ENCODE measurements around the gene SPATA2. TPM values are rescaled to one million over a fixed set of nuclear protein-coding genes. Genes with fewer than 3 reads are reported as not detected.
A peak's percentile ranks its signal among the peaks of the same experiment; 100 is the strongest.
"Not testable (repeated sequence)": the region's sequence is repeated elsewhere in the genome, so short reads cannot be mapped to it uniquely, and the experiment has no call there.

SPATA2 gene
- total RNA-seq, 1 donor from 2014 or later, result 2.4 TPM

DNA sequence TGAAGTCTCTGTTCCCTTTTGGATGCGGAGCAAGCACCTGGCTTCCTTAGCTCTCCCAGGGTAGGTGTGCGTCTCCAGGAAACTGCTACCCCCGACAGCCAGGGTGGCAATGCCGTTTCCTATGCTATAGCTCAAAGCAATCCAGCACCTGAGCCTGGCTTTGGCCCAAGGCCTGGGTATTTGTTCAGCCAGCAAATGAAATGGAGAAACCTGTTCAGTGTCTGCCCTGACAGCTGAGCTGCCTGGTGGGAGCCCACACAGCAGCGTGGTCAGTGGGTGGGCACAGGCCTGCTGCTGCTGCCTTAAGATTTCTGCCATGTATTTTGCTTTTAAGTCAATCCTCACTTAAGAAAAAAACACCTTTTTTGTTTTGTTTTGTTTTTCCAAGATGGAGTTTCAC, 13.7 kb downstream of the SPATA2 start:
- DNase-seq, result no peak

DNA sequence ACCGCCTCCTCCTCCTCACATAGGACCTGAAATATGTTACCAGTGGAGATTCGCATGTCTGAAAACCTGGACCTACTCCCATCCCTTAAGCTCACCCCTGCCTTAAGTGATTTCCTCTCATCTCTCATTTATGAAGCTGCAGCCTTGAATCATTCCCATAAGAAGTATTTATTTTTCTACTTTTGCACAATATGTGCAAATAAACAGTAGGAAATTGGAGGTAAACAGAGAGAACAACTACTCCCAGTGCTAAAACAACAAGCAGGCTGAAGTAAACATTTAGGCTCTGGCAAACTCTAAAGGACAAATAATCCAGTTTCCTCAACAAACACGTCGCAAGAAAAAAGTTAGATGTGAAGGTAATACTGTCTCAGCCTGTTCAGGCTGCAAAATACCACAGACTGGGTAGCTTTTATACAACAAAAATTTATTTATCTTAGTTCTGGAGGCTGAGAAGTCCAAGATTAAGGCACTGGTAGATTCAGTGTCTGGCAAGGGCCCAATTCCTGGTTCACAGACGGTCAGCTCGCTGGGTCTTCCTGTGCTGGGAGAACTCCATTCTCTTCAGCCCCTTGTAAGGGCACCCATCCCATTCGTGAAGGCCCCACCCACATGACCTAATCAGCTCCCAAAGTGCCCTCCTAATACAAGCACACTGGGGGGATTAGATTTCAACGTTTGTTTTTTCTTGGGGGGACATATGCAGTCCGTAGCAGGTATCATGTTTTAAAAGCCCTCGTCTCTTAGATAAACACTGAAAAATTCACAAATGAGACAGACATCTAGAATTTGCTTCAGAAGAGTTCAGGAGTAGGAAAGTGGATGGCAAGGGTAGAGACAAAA, 15.6 kb downstream of the SPATA2 start:
- DNase-seq, result no peak

DNA sequence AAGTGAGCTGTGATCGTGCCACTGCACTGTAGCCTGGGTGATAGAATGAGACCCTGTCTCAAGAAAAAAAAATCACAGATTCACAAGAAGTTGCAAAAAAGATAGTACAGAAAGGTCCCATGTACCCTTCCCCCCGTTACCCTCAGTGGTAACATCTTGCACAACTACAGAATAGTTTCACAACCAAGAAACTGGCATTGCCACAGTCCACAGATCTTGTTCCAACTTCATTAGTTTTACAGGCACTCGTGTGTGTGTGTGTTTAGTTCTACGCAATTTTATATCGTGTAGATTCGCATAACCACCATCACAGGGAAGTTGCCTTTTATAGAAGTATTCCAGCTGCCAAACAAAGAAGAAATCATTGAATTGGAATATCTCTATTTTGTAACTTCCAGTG, 19.1 kb downstream of the SPATA2 start:
- DNase-seq, result no peak

DNA sequence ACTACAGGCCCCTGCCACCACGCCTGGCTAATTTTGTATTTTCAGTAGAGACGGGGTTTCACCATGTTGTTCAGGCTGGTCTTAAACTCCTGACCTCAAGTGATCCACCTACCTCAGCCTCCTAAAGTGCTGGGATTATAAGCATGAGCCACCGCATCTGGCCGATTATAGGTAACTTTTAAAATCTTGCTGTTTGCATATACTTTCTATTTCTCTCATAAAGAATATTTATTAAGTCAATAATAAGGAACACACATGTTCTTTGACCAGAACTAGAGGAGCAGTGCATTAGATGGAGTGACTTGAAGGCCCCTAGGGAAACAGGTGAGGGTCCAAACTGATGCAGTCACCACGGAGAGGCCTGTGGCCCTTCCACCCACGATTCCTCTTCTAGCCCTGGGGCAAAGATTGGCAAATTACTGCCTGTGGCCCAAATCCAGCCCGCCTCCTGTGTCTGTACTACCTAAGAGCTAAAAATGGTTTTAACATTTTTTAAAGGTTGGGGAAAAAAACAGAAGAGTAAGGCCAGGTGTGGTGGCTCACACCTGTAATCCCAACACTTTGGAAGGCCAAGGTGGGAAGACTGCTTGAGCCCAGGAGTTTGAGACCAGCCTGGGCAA, 19.7 kb downstream of the SPATA2 start:
- DNase-seq, result not testable (repeated sequence)

DNA sequence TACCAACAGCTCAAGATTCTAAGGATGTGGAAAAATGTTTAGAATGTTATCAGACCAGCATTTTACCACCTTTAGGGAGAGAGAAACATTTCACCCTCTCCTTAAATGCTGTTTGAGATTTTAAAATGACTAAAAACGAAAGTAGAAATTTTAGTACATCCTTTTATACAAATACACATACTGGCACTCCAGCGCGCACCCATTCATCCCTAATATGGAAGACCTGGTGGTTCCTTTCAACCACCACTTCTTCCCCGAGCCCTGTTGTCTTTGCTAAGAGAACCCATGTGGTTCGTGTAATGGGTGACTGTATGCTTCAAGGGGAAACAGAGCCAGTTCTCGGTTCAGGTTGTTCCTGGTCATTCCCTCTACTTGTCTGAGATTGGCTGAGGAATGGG, 21.3 kb downstream of the SPATA2 start:
- no peak for DNase-seq

DNA sequence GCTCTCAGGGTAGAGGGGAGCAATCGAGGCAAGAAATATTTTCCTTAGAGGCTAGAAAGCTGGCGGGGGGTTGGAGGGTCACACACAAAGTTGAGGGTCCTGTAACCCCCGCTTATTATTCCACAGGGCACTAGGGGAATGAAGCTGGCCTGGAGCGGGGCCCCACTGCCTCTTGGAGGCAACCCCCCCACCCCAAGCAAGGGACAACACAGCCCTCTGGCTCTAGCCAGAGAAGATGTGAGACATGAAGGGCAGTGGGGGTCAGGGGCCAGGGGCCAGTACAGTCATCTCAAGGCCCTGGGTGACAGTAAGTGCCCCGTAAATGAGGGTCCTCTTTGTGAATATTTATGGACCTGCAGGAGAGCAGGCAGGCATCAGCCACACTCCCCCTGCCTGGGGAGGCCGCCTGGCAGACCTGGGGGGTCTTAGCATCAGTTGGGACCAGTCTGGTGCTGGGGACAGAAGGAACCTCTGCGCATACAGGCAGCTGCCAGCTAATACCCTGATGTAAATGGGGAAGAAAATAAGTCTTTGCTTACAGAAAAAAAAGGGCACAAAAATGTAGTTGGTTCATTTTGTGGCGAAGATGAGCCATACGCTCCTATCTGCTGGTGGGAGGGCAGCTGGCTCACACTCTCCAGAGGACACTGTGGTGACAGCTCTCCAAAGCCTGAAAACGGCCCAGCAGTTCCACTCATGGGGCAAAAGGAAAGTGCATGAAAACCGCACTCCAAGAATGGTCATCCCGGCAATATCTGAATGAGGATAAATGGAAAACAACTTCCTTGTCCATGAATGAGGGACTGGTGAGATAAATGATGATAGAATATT, 21.9 kb downstream of the SPATA2 start:
- DNase-seq, result no peak

DNA sequence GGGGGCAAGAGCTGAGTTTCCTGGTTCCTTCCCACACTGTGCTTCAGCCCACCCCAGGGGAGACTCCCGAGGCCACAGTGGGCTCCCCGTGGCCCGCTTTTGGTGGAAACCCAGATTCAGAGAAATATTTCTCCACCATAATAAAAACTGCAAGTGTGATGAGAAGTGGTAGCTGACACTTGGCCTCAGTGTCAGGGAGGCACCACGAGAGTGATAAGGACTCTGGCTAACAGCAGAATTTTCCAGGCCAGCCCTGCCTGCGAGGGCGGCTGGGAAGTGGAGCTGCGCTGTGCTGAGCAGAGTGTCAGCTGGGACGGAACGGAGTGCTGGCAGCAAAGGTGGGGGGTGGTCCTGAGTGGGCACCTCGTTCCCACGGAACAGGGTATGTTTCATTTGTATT, 22.5 kb downstream of the SPATA2 start:
- DNase-seq, result no peak

DNA sequence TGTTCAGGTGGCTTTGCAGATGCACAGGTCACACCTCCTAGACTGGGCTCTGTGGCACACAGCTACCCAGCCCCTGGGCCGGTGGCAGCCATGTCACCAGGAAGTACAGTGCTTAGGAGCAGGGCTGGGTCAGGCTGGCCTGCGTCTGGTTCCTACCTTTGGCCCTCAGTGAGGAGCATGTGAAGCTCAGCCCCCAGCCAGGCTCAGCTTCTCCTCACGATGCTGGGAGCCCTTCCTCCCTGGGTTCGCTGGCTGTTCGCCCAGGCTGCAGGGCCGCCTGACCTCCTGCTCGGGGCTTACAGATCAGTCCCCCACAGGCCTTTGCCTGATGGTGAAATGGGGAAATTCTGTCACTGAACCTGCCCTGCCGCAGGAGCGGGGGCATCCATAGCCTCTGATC, 23.1 kb downstream of the SPATA2 start:
- DNase-seq, result no peak

DNA sequence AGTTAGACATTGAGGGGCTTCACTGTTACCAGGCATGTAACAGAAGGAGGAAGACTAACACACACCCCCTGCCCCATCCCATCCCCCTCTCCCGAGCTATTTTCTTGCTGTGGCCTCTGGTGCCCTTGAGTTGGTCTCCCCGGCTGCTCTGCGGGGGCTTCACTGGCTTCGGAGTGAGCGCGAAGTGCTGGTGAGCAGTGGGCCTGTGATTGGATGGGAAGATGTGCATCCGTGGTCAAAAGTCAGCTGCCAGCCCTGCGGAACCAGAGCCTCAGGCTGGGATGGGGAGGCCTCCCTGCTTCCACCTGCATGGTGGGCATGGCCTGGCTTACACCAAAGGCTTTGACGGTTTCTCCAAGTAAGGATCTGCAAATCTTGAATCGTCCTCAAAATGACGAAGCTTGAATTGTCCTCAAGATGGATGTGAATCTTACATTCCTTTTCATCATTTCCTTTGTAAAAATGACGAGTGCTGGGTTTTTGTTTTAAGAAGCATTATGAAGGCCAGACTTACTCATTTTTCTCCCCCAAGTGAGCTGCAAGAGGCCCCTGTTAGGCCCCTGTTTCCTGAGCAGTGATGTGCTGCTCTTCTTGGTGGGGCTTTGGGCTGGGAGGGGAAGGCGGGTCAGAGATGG, 23.7 kb downstream of the SPATA2 start:
- no peak for DNase-seq

DNA sequence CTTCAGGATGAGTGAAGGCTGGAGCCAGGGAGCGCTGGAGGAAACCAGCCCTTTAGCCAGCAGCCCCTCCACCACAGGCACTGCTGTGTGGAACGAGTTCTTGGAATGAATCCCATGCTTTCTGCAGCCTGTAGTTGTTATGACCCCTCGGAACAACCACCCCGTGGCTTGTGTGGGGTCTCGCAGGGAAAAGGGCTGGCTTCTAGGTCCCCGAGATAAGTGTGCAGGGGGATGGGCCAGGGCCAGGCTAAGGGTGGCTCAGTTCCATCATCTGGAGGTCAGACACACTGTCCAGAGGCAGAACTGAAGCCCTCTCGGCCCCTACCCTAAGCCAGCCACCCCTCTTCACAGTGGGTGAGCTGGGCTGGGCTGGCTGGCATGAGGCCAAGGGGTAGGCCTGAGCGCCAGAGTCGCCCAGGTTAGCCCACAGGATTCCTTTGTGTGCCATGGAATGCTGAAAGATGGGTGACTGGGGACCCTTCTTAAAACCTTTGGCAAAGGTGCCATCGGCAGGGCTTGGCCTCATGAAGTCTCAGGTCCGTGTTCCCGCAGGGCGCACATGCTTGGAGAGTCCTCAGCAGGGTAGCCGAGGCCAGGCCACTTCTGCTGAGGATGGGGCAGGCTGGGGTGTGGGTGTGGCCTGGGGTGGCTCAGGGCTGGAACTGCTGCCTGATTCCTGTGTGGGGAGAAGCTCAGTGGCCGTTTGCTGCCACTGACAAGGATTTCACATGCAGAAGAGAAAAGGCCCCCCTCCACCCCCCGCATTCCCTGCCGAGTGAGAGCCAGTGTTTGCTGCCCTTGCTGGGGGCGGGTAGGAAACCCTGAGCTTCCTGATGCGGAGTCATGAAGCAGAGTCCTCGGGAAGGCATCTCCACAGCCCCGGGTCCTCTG, 24.6 kb downstream of the SPATA2 start:
- DNase-seq, result no peak

DNA sequence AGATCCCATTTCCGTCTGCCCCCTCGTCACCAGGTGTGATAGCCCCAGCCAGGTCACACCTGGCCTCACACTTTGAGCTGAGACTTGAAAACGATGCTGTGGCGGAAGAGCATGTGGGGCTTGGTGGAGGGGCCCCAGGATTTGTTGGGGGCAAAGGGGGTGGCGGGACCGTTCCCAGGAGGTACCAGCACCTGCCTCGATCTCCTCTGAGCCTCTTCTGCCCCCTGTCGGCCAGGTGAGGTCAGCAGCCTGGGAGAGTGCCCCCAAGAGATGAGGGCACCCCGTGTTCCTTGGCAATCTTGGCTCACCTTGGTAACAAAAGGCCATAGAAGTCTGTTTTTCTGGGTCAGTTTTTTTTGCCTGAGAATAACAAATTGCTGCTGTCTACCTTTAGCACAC, 25.4 kb downstream of the SPATA2 start:
- DNase-seq, result no peak

DNA sequence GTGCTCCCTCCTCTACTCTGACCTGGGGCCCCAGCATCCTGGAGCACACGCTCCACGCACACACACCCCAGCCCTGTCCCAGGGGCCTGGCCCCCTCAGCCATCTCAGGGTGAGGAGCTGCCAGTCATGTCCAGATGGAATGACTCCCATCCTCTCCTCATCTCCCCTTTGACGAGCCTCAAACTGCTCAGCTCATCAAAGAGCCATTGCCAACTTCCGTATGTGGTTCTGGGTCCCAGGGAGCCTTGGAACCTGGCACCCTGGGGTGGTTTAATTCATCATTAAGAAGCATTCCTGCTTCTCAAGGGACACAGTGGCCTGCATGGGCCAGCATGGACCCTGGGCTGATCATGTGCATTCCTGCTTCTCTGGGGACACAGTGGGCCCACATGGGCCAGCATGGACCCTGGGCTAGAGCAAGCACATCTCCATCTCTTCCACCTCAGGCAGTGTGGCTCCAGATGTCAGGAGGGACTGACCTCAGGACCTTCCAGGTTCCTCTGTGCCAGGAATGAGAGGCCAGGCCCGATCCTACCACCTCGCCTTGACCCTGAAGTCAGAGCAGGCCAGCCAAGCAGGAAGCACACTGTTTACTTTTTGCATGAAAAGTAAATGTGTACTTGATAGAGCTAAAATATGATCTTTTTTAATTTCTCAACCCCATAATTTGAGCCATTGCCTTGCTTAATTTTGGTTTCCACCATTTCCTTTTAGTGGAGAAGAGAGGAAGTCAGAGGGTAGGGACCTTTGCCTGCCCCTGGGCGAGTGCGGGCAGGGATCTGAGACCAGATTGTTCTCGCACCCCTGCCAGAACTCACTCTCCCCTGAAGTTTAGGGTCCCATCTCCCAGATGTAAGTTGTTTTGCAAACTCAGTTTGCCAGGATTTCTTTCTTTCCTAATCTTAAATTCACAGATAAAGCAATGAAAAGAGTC, 26.1 kb downstream of the SPATA2 start:
- no peak for DNase-seq

DNA sequence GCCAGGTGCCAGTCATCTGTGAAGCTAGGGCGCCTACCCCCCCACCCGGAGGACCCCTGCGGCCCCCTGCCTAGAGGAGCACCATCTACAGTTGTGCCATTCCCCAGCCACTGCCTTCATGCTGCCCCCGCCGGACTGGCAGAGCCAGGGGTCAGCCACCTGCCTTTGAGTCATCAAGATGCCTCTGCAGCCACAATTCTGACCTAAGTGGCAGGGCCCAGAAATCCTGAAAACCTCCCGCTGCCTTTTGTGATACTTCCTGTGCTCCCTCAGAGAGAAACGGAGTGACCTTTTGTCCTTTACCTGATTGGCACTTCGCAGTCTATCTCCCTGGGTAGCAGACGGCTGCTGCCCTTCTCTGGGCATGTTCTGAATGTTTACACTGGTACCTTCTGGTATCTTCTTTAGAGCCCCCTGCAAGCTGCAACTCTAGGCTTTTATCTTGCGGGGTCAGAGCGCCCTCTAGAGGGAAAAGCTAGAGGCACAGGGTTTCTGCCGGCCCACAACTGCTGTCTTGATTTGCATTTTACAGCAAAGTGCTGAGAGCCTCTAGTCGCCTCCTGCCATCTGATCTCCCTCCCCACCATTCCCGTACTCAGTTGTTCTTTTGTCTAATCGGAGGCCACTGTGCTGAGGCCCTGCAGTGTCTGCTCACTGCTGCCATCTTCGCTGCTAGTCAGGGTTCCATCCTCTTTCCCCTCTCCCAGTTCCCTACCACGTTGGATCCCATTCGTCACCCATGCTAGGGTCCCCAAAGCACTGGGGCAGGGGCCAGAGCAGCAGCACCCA, 26.9 kb downstream of the SPATA2 start:
- peak; percentile 82 for DNase-seq

DNA sequence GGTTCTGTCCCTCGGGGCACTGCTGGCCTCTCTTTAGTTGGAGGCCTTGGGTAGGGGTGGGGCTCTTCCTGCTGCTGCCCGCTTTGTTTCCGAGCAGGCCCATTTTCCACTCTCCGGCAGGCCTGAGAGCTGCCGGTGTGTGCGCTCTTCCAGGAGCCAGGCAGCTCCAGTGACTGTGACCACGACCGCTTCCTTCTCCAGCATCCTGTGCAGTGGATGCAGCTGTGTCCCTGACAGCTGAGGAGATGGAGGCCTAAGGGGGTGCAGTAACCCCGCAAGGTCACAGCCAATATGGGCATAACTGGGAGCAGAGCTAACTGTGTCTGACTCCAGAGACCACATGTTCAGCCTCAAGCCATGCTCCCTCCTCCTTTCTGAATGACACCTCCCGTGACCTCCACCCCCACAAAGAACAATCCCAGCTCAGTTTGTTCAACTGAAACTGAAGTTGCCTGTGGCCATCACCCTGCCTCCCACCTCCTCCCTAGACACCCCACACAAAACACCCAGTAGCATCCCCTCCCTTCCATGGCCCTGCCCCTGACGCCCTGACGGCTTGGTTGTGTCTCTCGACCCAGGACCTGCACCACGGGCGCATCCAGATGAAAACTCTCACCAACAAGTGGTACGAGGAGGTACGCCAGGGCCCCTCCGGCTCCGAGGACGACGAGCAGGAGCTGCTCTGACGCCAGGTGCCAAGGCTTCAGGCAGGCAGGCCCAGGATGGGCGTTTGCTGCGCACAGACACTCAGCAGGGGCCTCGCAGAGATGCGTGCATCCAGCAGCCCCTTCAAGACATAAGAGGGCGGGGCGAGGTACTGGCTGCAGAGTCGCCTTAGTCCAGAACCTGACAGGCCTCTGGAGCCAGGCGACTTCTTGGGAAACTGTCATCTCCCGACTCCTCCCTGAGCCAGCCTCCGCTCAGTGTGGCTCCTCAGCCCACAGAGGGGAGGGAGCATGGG, 27.8 kb downstream of the SPATA2 start:
- peak; percentile 29 for DNase-seq

DNA sequence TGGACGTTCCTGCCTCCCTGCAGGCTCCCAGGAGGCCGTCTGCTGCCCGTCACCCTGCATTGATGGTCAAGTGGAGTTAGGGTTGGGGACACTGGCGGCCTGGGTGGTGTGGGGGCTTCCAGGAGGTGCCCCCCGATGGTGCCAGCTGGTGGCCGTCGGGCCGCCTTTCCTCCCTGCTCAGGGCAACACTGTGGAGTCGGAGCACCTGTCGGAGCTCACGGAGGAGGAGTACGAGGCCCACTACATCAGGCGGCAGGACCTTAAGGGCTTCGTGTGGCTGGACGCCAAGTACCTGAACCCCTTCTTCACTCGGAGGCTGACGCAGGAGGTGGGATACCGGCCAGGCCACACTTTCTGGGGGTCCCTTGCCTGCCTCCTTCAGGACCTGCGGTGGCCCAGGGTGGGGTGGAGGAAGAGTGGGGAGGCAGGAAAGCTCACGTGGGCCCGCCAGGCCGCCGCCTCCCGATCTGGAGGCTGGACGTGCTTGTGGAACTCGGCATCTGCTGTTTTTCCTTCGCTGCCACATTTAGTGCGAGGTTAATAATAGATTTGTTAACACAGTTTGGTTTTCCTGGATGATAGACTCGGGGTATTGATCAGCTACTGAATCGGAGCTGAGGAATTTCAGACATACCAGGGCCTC, 28.6 kb downstream of the SPATA2 start:
- no peak for DNase-seq

DNA sequence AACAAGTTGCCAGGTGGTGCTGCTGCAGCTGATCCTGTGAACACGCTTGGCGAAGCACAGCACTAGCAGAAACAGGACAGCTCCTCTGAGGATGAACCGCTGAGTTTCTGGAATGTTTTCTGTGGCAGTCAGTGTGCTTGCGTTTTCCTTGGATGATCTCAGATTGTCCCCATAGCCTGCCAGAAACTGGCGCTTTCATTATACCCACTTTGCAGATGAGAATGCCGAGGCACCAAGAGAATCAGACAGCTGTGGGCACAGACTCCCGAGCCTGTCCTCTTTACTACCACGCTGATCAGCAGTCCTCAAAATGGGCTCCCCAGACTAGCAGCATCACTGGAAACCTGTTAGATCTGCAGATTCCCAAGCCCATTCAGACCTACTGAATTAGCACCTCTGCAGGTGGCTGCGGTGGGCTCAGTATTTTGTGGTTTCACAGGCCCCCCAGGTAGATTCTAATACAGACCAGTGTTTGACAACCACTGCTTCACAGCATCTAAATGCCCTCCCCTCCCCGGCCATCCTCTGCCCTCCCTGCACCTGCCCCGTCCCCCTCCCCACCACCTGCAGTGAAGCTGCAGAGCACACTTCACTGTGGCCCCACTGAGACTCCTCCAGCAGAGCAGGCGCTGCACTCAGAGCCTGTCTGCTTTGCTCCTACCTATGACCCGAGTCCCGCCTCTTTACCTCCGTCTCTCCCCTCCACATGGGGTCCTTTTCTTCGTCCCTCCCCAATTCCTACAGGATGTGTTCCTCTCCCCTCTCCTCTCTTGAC, 29.6 kb downstream of the SPATA2 start:
- no peak for DNase-seq

DNA sequence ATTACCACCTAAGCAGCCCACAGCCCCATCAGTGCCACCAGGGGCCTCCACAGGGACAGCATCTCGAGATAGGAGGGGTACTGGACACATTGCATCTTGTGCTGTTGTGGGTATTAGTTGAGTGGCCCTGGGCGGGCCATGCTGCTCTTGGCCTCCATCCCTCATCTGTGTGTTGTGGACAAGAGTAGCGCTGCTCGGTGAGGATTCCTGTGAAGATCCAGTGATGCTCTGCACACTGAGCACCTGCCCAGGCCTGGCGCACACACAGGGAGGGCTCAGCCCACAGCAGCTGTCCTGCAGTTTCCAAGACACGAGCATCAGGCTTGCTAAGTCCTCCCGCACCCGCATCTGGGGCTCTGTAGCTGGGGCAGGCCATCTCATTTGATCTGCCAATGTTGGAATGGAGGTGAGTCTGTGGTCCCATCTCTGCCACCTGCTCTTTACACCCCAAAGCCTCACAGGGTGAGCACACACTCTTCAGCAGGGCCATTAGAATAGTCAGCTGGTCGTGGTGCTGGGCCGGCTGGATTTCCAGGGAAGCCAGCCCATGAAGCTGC, 32.0 kb downstream of the SPATA2 start:
- DNase-seq, result no peak

Measured in tongue (tissue), 2 donors.